Measurements from ENCODE around the gene NR5A1. TPM values are rescaled to one million over a fixed set of nuclear protein-coding genes. Genes with fewer than 3 reads are reported as not detected.

NR5A1 gene
- total and polyA plus RNA-seq, 2 experiments from 2014 or later = 0.21 TPM; not detected in 1

DNA sequence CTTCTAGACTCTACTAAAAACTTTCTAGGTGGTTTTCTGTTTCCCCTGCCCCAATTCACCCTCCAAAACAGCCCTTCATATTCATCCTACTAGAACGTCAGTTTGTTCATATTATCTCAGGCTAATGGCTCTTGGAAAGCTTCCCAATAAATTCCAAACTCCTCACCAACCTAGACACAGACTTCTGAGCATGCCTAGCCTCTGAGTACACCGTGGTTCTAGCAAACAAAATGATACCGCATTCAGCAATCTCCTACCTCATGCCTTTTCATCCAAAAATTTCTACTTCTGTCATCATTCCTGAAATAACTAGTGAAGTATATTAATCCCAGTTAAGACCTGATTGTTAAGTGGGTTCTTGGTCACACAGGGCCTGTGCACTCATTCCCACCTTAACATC is 46.5 kb upstream of the NR5A1 start (continued):
- TF ChIP-seq, protein P1, sequence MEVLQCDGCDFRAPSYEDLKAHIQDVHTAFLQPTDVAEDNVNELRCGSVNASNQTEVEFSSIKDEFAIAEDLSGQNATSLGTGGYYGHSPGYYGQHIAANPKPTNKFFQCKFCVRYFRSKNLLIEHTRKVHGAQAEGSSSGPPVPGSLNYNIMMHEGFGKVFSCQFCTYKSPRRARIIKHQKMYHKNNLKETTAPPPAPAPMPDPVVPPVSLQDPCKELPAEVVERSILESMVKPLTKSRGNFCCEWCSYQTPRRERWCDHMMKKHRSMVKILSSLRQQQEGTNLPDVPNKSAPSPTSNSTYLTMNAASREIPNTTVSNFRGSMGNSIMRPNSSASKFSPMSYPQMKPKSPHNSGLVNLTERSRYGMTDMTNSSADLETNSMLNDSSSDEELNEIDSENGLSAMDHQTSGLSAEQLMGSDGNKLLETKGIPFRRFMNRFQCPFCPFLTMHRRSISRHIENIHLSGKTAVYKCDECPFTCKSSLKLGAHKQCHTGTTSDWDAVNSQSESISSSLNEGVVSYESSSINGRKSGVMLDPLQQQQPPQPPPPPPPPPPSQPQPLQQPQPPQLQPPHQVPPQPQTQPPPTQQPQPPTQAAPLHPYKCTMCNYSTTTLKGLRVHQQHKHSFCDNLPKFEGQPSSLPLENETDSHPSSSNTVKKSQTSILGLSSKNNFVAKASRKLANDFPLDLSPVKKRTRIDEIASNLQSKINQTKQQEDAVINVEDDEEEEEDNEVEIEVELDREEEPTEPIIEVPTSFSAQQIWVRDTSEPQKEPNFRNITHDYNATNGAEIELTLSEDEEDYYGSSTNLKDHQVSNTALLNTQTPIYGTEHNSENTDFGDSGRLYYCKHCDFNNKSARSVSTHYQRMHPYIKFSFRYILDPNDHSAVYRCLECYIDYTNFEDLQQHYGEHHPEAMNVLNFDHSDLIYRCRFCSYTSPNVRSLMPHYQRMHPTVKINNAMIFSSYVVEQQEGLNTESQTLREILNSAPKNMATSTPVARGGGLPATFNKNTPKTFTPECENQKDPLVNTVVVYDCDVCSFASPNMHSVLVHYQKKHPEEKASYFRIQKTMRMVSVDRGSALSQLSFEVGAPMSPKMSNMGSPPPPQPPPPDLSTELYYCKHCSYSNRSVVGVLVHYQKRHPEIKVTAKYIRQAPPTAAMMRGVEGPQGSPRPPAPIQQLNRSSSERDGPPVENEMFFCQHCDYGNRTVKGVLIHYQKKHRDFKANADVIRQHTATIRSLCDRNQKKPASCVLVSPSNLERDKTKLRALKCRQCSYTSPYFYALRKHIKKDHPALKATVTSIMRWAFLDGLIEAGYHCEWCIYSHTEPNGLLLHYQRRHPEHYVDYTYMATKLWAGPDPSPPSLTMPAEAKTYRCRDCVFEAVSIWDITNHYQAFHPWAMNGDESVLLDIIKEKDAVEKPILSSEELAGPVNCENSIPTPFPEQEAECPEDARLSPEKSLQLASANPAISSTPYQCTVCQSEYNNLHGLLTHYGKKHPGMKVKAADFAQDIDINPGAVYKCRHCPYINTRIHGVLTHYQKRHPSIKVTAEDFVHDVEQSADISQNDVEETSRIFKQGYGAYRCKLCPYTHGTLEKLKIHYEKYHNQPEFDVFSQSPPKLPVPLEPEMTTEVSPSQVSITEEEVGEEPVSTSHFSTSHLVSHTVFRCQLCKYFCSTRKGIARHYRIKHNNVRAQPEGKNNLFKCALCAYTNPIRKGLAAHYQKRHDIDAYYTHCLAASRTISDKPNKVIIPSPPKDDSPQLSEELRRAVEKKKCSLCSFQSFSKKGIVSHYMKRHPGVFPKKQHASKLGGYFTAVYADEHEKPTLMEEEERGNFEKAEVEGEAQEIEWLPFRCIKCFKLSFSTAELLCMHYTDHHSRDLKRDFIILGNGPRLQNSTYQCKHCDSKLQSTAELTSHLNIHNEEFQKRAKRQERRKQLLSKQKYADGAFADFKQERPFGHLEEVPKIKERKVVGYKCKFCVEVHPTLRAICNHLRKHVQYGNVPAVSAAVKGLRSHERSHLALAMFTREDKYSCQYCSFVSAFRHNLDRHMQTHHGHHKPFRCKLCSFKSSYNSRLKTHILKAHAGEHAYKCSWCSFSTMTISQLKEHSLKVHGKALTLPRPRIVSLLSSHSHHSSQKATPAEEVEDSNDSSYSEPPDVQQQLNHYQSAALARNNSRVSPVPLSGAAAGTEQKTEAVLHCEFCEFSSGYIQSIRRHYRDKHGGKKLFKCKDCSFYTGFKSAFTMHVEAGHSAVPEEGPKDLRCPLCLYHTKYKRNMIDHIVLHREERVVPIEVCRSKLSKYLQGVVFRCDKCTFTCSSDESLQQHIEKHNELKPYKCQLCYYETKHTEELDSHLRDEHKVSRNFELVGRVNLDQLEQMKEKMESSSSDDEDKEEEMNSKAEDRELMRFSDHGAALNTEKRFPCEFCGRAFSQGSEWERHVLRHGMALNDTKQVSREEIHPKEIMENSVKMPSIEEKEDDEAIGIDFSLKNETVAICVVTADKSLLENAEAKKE (CRISPR knock-in tag; IDR thresholded peaks at IDR 0.05) = no peak
- no peak for TF ChIP-seq EZH2phosphoT487 (IDR thresholded peaks at IDR 0.05; ENCODE audit: unreplicated experiment)

DNA sequence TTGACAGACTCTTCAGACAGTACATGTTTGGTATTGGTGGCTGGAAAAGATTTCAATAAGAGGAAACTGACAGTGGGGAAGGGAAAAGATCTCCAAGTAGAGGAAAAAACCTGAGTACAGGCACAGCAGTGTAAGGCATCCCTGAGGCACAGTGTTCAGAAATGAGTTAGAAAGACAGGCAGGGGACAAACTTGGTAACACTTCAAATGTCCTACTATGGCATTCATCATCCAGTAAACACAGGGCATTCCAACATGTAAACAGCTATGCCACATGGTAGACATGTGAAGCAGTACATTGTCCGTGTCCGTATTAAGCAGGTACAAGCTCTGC is 45.0 kb upstream of the NR5A1 start:
- ATAC-seq = no peak; the same call in 2 of the 3 replicates
- no peak for DNase-seq (ENCODE audit: low spot score)
- peaks cover 12% of the 10 kb centered on the region for H3K79me2 ChIP-seq (replicated peaks; ENCODE audit: insufficient read depth)
- H3K4me1 Mint-ChIP-seq = peaks cover 21% of the 10 kb centered on the region
- no peak overlapping the region for H2AFZ ChIP-seq
- H3K27ac Mint-ChIP-seq = no peak overlapping the region
- no peaks in the 10 kb centered on the region for H3K9me3 Mint-ChIP-seq
- H3F3A ChIP-seq (replicated peaks; ENCODE audit: low read depth) = no peaks in the 10 kb centered on the region
- H3K4me1 ChIP-seq (ENCODE audit: insufficient read depth) = peaks cover 11% of the 10 kb centered on the region; the same call in 1 of the 2 replicates
- H3K27ac ChIP-seq (ENCODE audit: low read depth) = peak overlapping the region; percentile 41; the same call in 1 of the 2 replicates
- no peaks in the 10 kb centered on the region for H3K36me3 ChIP-seq (ENCODE audit: insufficient read depth)
- peaks cover 14% of the 10 kb centered on the region; the same call in 1 of the 3 replicates for H3K36me3 Mint-ChIP-seq (ENCODE audit: low read depth)
- H3K4me3 Mint-ChIP-seq = no peak overlapping the region
- H3K27me3 Mint-ChIP-seq (ENCODE audit: insufficient read depth, low read depth, poor library complexity) = no peaks in the 10 kb centered on the region
- H4K20me1 ChIP-seq (replicated peaks; ENCODE audit: insufficient read depth) = 0 out of 2 replicates have a peak, but pooled peaks cover 3% of the 10 kb centered on the region
- H3K4me3 ChIP-seq = no peak overlapping the region
- no peaks in the 10 kb centered on the region for H3K9me2 ChIP-seq (ENCODE audit: insufficient read depth)
- no peak overlapping the region for H3K4me2 ChIP-seq
- H3K27me3 ChIP-seq (ENCODE audit: insufficient read depth) = no peaks in the 10 kb centered on the region
- TF ChIP-seq ZNF114 (CRISPR knock-in tag; IDR thresholded peaks at IDR 0.05) (no peak), ZNF331 (CRISPR knock-in tag; IDR thresholded peaks at IDR 0.05; ENCODE audit: low read depth) (no peak), STAT1 (IDR thresholded peaks at IDR 0.05; ENCODE audit: unreplicated experiment) (no peak), EZH2 (IDR thresholded peaks at IDR 0.05; ENCODE audit: low read depth, unreplicated experiment) (no peak), JUNB (IDR thresholded peaks at IDR 0.05; ENCODE audit: unreplicated experiment) (no peak)
- TF ChIP-seq, protein P1 (CRISPR knock-in tag; IDR thresholded peaks at IDR 0.05) = no peak
- TF ChIP-seq, protein P2, sequence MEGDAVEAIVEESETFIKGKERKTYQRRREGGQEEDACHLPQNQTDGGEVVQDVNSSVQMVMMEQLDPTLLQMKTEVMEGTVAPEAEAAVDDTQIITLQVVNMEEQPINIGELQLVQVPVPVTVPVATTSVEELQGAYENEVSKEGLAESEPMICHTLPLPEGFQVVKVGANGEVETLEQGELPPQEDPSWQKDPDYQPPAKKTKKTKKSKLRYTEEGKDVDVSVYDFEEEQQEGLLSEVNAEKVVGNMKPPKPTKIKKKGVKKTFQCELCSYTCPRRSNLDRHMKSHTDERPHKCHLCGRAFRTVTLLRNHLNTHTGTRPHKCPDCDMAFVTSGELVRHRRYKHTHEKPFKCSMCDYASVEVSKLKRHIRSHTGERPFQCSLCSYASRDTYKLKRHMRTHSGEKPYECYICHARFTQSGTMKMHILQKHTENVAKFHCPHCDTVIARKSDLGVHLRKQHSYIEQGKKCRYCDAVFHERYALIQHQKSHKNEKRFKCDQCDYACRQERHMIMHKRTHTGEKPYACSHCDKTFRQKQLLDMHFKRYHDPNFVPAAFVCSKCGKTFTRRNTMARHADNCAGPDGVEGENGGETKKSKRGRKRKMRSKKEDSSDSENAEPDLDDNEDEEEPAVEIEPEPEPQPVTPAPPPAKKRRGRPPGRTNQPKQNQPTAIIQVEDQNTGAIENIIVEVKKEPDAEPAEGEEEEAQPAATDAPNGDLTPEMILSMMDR (conservative IDR thresholded peaks at IDR 0.05; ENCODE audit: low read depth in 2 of 2) = no peak

Data from GM23338 (cell line).